Lower leg skin (tissue), 4 donors: Measurements from ENCODE around the gene VAV3. TPM values are rescaled to one million over a fixed set of nuclear protein-coding genes. Genes with fewer than 3 reads are reported as not detected.

Source experiments
- DNase-seq, 2 donors: peaks; one replicate each; pipeline ENCODE4 v3.0.0-alpha.2; 2019; ENCODE audit warnings: low spot score in 2 of 2
- H3K4me3 ChIP-seq: fragments of 200-600 bp; sonication (generic); 2 replicates; pipeline ENCODE4 v1.5.1; 2017; ENCODE audit warnings: mild to moderate bottlenecking, low read depth; ENCODE audit not compliant: poor library complexity, severe bottlenecking
- CTCF ChIP-seq, 3 donors: fragments of 450-650 bp; IDR thresholded peaks; one replicate each; pipeline ENCODE4 v1.5.1; 2016; ENCODE audit warnings: antibody characterized with exemption in 3 of 3, mild to moderate bottlenecking in 3 of 3, moderate library complexity in 2 of 3
- POLR2A ChIP-seq, 2 donors: fragments of 450-650 bp; IDR thresholded peaks; one replicate each; pipeline ENCODE4 v1.6.1; 2016 to 2017; ENCODE audit warnings: antibody characterized with exemption in 2 of 2, mild to moderate bottlenecking in 1 of 2, moderate library complexity in 1 of 2
- WGBS, 2 donors: methylation state at CpG; one replicate each; pipeline ENCODE4 v1.1.5; 2018; 5-methylcytosine and 5-hydroxymethylcytosine counted together
- intact Hi-C: fragments of 100-400 bp; cut with DNase I; formaldehyde crosslinking; loops from one replicate; pipeline ENCODE4 v1.15.0; 2023; ENCODE audit warnings: low total_unique reads
- total RNA-seq, 4 donors: library from RNA; depleted of rRNA; stranded (reverse); fragments of >200 nt; gene quantifications; one replicate each; pipeline ENCODE4 v1.1.0, GENCODE V29; 2016

VAV3 gene
- total RNA-seq, 4 donors from 2014 or later, result 102 to 200 (median 147) TPM

DNA sequence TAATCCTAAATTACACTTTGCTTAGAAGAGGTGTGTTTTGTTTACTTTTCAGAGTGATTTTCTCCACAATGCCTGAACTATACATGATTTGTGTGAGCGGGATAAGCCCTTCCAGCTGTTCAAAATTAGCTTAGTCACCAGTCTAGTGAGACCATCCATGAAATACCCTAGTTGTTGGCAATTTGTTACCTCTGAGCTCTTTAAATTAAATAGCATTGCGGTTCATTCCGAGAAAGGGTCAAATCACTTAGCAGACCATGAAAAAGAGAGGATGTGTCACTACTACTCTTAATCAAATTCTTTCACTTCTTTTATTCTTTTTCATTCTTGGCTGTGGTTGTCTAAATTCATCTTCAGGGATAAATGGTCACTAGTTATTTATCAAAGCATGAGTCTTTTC lies 11.9 kb upstream of the VAV3 start:
- WGBS, 2 donors, result 86 to 91% methylated on average over 3 of the region's 3 CpGs
- DNase-seq, result no peak
- no peak overlapping the region for H3K4me3 ChIP-seq
- TF ChIP-seq POLR2A (IDR thresholded peaks at IDR 0.05) (no peak), CTCF (IDR thresholded peaks at IDR 0.05) (no peak)
- intact Hi-C loops, result no loop called here

DNA sequence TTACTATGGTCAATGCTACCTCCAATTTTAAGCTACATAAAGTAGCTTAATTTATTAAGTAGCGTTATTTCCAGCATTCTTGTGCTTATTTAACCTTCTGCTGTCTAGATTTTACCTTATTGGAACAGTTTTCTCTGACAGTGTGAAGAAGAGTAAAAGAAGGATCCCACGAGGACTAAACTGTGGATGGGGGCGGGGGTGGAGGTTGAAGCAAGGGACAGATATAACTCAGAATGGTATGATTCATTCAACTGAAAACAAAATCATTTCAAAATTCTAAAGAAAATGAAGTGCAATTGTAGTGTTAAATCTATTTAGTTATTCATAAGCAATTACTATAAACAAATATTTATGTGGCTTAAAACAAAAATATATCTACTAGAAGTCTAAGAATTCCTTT lies 11.5 kb upstream of the VAV3 start:
- 79 to 86% methylated on average over 3 of the region's 3 CpGs for WGBS, 2 donors
- TF ChIP-seq CTCF (IDR thresholded peaks at IDR 0.05) (no peak), POLR2A (IDR thresholded peaks at IDR 0.05) (no peak)
- intact Hi-C loops, result no loop called here
- H3K4me3 ChIP-seq, result no peak overlapping the region
- DNase-seq, result no peak

DNA sequence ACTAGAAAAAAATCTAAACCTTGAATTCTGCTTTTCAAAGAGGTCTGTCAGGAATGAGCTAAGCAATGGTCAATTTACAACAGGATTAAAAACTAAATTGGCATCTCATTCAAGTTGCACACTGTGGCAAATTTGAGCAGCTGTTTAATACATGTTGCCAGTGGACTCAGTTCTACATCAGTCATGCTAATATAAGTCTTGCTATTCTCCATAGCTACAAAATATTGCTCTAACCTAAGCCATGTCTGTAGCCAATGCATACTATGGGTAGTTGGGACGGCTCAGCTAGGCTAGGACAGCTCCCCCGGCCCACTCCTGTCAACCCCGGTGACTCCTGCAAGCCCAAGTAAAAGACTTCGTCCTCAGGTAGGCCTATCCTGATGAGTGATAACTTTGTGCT lies 10.9 kb upstream of the VAV3 start:
- H3K4me3 ChIP-seq, result no peak overlapping the region
- intact Hi-C loops, result no loop called here
- WGBS, 2 donors, result 94 to 98% methylated on average over 4 of the region's 4 CpGs
- TF ChIP-seq CTCF (IDR thresholded peaks at IDR 0.05) (no peak), POLR2A (IDR thresholded peaks at IDR 0.05) (no peak)
- no peak for DNase-seq

DNA sequence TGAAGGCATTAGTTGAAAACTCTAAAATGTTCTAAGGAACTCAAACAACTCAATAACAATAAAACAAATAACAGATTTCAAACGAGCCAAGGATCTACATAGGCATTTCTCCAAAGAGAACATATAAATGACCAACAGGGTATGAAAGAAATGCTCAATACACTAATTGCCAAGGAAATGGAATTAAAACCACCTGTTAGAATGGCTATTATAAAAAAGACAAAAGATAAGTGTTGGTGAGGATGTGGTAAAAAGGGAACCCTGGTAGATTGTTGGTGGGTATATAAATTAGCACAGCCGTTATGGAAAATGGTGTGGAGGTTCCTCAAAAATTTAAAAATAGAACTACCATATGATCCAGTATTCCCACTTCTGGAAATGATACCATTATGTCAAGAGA lies 9.1 kb upstream of the VAV3 start:
- no peak for TF ChIP-seq CTCF (IDR thresholded peaks at IDR 0.05)
- no peak for TF ChIP-seq POLR2A (IDR thresholded peaks at IDR 0.05)
- 16 to 41% methylated on average over 2 of the region's 2 CpGs for WGBS, 2 donors
- intact Hi-C loops, result no loop called here
- no peak overlapping the region for H3K4me3 ChIP-seq
- DNase-seq, result no peak

DNA sequence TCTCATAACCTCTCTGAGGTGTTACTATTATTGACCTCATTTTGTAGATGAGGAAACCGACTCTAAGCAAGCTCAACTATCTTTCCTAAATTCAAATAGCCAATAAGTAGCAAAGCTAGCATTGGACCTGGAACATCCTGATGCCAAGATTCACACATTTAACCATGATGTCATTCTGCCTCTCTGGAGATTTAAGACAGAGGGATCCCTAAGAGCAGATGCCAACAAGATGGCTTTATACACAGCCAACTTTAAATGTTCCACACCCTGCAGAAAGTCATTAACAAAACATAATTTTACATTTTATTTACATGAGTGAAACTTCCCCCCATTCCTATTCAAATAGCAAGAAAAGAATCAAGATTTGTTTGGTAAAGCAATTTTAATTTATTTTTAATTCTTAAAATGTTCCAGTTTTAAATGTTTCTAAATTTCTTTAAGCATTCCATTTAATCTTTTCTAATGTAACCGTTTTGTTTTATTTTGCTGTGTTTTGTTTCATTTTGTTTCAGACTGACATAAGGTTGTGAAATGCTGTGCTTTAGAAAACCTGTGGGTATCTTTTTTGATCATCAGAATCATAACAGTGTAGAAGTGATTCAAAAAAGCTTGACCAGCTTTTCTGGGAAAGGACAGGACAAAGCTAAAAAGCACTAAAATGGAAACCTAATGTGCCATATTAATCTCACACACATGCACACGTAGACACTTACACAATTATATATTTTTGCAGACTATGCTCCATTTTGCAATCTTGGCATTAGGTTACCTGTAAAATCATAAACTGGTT lies 7.6 kb upstream of the VAV3 start:
- no peak for DNase-seq
- TF ChIP-seq POLR2A (IDR thresholded peaks at IDR 0.05), result no peak
- no peak for TF ChIP-seq CTCF (IDR thresholded peaks at IDR 0.05)
- H3K4me3 ChIP-seq, result no peak overlapping the region
- intact Hi-C loops, result no loop called here
- WGBS, 2 donors, result 39 to 42% methylated on average over 3 of the region's 3 CpGs

DNA sequence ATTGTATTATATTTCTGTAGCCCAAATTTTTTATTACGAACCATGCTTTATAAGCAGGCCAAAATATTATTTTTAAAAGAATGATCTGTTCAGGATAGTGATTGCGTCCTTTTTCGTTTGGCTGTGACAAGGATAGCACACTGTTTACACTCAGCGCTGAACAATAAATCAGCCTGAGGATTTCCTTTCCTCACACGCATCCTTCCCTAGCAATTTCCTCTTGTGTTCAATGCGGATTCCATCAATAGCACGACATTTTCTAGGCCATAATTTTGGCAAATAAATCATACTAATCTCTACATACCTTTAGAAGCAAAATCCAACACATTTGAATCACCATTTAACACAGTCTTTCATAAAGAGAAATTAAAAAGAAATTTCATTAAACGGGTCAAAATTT lies 1.6 kb upstream of the VAV3 start:
- 79 to 83% methylated on average over 8 of the region's 8 CpGs for WGBS, 2 donors
- intact Hi-C loops, result no loop called here
- TF ChIP-seq POLR2A (IDR thresholded peaks at IDR 0.05) (no peak), CTCF (IDR thresholded peaks at IDR 0.05) (no peak)

More for the DNA sequence above, 1.6 kb upstream of the VAV3 start:
- DNase-seq, result no peak
- no peak overlapping the region for H3K4me3 ChIP-seq
